HG03432 (cell line): ENCODE measurements around the gene TSPAN11.
"Not testable (repeated sequence)": the region's sequence is repeated elsewhere in the genome, so short reads cannot be mapped to it uniquely, and the experiment has no call there.

Experiments used
- ATAC-seq: cut with Tn5 transposase; IDR thresholded peaks from one replicate; pipeline ENCODE4 v1.9.1; 2021; ENCODE audit warnings: mild to moderate bottlenecking, moderate library complexity; ENCODE audit not compliant: unreplicated experiment

The TSPAN11 gene, protein sequence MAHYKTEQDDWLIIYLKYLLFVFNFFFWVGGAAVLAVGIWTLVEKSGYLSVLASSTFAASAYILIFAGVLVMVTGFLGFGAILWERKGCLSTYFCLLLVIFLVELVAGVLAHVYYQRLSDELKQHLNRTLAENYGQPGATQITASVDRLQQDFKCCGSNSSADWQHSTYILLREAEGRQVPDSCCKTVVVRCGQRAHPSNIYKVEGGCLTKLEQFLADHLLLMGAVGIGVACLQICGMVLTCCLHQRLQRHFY

DNA sequence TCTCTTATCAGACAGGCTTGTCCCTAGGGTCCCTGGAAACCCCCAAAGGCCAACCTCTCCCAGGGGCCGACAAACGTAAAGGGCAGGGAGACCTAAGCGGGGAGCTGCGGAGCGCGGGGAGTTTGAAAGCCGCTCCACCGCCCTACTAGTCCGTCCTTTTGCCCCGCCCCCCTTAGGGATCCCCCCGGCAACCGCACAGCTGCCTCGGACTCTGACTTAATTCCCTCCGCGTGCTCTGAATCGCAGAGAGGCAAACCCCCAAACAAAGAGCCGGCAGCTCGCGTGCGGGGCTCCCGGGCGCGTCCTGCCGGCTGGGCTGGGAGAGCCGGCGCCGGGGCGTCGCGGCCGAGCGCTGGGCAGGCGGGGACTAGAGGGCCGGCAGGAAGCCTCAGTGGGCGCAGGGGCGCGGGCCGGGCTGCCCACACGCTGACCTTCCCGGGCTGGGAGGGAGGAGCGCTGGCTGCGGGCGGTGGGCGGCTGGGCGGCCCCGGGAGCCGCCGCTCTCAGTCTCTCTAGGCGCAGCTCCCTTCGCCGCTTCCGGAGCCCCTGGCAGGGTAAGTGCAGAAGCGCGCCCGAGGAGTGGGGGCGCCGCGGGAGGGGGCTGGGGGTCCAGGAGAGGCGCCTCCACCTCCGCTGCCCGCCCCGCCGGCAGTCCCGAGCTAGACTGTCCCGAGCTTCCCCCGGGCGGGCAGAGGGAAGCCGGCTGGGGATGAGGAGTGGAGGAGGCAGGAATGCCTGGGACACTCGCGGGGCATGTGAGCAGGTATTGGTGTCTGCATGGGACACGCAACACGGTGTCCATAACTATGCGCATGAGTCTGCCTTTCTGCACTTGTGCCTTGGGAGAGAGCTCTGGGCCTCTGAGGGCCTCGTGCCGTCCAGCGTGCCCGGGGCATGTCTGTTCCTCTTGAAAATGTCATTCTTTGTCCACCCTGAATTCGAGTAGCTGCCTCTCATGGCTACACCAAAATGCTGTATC, at the start of gene TSPAN11:
TSPAN11 (plus strand) TSS at position 506 of the 979 bp plus-strand sequence. CDS start 27,244 bp downstream, outside the sequence.
- peak; percentile 51 for ATAC-seq

DNA sequence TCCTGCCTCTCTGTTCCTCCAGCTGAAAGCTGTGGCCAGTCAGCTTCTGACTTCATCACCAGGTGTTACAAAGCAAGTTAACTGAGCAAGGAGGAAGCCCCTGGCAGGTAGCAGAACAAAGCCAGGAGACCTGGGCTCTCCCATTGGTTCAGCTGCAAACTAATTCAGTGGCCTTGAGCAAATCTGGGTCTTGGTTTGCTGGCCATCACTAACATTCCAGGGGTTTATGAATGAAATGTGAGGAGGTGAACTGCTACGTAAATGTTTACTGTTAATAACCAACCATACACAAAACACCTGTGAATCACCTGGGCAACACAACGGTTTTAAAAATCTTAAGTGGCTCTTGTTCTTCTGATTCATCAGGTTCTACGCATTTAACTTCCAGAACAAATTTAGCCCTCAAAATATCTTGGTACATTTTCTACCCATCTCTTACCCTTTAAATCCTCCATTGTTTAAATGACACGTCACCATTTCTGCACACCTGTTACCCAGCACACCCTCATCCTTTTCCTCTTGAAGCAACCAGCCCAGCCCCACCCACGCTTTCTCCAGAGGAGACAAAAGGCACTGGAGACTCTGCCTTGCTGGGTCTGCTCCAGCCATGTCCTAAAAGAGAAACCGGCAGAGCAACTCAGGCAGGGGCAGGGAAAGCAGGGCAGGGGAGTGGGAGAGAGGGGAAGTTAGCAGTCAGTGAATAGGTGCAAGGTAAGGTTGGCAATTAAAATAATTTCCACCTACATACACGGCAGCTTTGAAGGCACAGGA, 49.3 kb upstream of the TSPAN11 start:
- no peak for ATAC-seq

DNA sequence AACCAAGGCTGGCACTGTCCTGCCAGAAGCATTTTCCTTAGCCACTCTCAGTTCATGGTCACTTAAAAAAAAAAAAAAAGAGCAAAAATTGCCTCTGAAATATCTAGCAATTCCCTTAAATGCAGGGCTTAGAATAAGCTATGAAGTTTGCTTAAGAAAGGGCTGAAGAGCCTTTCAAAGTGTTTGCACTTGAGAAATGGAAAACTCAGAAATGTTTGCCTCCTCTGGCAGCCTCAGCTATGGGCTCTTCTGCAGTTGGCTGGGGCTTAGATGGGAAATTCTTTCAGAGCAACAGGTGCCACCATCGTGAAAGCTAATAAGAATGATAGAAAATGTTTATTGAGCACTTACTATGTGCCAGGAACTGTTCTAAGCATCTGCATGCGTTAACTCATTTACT, 48.5 kb upstream of the TSPAN11 start:
- ATAC-seq, result no peak

DNA sequence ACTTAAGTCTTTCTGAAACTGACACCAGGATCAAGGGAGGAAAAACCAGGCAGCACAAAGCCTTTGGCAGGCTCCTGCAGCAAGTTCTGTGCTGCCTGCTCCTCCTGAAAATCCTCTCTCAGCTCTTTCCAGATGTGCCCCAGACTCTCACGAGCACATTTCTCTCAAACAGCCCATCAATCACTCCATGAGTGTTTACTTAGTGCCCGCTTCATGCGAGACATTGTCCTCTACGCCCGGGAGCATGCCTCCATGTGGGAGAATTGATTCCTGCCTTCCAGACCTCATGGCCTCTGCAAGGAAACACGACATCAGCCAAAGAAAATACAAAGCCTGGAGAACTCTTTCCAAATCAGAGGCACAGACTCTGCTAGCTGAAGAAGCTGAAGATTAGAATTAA, 46.5 kb upstream of the TSPAN11 start:
- ATAC-seq, result no peak

DNA sequence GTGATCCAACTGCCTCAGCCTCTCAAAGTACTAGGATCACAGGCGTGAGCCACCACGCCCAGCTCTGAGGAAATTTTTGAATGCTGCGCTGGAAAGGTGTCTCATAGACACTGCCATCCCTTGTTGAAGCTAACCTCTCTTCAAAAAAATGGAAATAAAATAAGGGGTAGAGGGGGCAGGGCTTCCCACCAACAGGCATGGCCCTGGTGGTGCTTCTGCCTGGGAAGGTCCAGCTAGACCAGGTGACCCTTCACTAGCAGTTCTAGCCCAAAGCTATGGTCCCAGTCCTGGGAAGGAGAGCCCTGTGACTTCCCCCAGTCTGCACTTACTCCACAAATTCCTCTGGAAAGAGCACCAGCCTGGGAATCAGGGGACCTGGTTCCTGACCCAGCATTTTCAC, 45.7 kb upstream of the TSPAN11 start:
- no peak for ATAC-seq

DNA sequence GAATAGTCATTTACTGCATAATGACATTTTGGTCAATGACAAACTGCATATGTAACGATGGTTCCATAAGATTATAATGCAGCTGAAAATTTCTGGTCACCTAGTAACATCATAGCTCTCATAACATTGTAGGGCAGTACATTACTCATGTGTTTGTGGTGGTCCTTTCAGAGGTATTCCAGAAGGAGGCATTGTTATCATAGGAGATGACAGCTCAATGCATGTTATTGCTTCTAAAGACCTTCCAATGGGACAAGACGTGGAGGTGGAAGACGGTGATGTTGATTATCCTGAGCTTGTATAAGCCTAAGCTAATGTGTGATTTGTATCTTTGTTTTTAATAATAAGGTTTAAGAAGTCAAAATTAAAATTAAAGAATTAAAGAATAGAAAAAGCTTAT, 43.8 kb upstream of the TSPAN11 start:
- no peak for ATAC-seq

DNA sequence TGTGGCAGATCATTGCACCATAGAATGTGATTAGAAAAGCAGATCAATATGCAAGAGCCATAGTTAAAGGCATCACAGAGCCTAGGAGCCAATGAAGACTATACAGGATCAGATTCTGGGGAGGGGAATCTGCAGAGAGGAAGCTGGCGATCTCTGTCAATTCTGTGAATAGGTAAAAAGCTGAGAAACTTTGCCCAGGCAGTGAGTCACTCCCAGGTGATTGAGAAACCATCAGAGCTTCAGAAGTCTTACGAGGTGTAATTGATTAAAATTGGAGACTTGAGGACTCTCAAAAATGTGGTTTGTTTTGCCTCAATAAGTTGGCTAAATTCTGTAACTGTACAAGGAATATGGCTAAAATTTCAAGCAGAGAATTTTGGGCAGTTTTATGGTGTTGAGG, 41.7 kb upstream of the TSPAN11 start:
- ATAC-seq, result no peak

DNA sequence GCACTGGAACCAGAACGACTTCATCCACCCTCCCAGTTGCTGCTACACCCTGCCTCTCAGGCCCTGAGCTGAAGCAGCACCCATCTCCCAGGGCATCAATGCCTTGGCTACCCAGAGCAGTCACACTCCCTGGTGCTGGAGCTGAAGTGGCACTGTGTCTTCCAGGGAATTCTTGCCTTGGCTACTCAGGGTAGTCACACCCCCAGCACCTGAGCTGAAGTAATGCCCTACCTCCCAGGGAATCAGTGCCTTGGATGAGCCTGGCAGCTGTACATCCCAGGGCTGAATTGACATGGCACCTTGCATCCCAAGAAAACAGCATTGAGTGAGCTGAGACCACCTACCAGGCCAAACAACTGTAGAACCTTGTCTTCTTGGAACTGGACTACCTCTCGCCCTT, 41.2 kb upstream of the TSPAN11 start:
- no peak for ATAC-seq

DNA sequence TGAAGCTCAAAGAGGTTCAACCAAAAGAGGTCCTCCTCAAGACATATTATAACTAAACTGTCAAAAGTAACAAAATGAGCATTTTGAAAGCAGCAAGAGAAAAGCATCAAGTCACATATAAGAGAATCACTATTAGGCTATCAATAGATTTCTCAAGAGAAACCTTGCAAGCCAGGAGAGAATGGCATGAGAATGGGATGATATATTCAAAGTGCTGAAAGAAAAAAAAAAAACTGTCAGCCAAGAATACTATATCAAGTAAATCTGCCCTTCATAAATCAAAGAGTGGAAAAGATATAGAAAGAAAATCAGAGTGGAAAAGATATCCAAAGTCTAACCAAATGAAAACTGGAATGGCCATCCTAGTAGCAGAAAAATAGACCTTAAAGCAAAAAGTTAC, 39.3 kb upstream of the TSPAN11 start:
- no peak for ATAC-seq

DNA sequence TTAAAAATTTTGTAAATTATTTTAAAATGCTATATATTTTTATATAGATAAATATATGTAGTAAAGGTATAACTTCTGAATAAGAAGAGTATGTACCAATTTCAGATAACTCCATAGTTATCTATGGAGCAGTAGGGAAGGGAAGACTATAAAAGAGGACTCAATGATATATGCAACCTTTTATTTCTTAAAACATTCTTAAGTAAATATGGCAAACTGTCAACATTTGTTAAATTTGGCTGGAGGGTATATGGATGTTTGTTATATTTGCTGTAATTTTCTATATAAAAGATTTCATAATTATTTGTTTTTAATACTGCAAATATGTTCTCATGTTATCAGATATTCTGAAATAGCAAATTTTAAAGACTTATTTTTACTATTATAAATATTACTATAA, 38.3 kb upstream of the TSPAN11 start:
- ATAC-seq, result no peak

DNA sequence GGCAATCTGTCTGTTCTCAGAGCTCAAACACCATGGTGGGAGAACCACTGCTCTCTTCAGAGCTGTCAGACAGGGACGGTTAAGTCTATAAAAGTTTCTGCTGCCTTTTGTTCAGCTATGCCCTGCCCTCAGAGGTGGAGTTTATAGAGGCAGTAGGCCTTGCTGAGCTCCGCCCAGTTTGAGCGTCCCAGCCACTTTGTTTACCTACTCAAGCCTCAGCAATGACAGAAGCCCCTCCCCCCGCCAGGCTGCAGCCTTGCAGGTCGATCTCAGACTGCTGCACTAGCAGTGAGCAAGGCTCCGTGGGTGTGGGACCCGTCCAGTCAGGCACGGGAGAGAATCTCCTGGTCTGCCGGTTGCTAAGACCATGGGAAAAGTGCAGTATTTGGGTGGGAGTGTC, 32.0 kb upstream of the TSPAN11 start:
- ATAC-seq, result not testable (repeated sequence)

DNA sequence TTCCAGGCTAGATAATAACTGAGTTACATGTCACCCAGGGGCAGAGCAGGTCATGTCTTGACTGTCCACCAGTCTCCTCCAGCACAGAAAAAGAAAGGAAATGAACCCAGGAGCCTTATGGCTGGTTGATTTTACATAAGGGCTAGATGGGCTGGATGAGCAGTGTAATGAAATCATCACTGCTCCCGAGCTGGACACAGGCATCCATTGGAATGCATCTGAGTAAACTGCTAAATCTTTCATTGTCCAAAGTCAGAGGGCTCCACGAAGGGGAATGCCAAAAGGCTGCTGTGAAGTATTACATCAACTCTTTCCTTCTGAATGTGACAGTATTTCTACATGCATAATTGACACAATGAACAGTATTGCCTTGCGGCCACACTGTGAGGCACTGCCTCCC, 30.1 kb upstream of the TSPAN11 start:
- no peak for ATAC-seq

DNA sequence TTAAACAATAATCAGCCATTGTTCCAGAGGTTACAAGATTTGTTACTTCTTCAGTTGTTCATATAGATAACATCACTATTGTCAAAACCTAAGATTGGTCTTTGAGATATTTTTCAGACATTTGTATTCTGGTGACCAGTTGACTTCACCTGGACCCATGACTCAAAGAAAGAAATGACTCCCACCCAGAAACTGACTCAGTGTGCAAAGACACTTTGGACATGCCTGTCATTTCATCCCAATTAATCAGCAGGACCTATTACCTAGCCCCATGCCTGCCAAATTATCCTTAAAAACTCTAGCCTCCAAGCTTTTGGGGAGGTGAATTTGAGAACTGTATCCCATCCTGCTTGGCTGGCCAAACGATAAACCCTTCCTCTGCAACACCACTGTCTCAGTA, 27.7 kb upstream of the TSPAN11 start:
- ATAC-seq, result no peak

DNA sequence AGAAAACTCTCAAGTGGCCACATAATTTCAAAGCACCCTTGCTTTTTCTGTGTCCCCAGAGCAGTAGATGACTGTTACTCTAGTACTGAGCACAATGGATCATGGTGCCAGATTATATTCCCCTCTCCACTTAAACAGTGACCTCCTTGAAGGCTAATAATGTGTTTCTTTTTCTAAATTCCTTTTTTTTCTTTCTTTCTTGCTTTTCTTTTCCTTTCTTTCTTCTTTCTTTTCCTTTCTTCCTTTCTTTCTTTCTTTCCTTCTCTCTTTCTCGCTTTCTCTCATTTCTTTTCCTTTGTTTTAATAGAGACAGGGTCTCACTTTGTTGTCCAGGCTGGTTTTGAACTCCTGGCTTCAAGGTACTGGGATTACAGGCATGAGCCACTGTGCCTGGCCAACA, 26.2 kb upstream of the TSPAN11 start:
- ATAC-seq, result no peak

DNA sequence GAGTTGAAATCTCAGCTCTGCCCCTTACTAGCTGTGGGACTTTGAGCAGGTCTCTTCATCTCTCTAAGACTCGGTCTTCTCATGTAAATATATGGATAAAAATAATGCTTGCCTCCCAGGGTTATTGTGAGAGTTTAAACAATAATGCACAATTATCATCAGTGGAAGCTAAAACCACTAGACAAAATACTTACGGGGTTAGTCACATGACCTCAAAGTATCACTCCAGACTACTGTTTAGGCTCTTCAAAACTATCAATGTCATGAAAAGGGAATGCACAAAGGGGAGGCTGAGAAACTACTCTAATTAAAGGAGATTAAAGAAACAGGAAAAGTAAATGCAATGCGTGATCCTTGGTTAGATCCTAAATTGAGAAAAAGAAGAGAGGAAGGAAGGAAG, 24.5 kb upstream of the TSPAN11 start:
- no peak for ATAC-seq

DNA sequence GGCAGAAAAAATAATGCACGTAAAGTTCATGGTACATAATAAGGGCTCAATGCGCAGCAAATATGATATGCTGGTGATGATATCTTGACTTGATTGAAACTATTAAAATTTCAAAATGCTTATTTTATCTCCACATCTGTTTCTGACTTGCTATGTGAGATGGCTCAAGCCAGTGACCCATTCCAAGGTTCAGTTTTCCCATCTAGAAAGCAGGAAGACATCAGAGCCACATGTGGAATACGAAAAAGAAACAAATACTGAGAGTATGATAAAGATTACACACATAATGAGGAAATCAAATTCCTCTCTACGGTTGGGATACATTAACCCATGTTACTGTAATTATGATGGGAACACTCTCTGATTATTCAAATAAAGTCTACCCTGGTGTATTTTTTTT, 24.0 kb upstream of the TSPAN11 start:
- no peak for ATAC-seq

DNA sequence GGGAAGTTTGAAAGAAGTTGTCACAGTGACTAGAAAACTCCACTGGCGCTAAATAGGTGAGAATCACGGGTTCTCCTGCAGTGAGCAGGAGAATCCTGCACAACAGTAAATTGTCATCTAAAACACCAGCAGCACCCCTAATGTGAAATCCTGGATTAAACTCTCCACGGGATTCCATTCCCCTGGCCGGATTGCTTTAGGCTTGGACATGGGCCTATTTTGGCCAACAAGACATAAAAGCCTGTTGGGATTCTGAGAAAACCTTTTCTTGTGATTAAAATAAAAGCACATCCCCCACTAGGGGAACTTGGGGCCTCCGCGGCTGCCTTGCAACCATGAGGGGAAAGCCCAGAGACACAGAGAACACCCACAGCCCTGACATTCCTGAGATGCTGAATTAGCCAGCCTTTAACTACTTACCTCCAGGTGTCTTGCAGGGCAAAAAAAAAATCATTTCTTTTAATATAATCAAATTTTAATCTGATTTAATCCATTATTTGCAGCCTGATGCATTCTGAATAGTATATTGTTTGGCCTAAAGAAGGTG, 21.0 kb upstream of the TSPAN11 start:
- ATAC-seq, result peak; percentile 50

DNA sequence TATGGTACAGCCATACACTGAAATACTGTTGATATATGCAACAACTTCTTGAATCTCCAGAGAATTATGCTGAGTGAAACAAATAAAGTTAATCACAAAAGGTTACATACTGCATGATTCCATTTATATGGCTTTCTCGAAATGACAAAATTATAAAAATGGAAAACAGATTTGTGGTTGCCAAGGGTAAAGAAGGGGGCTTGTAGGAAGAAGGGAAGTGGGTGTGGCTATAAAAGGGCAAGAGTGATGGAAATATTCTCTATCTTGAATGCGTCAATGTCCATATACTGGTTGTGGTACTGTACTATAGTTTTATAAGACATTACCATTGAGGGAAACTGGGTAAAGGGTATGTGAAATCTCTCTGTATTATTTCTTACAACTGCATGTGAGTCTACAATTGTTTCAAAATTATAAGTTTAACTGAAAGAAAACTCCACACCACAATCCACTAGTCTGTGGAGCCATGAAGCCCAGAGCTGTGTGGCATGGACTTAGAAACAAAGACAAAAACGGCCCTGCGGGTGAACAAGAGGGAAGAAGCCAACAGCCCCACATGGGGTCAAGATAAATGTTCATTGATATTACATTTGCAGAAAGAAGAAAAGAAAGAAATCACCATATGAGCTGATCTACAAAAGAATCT, 18.3 kb upstream of the TSPAN11 start:
- no peak for ATAC-seq

DNA sequence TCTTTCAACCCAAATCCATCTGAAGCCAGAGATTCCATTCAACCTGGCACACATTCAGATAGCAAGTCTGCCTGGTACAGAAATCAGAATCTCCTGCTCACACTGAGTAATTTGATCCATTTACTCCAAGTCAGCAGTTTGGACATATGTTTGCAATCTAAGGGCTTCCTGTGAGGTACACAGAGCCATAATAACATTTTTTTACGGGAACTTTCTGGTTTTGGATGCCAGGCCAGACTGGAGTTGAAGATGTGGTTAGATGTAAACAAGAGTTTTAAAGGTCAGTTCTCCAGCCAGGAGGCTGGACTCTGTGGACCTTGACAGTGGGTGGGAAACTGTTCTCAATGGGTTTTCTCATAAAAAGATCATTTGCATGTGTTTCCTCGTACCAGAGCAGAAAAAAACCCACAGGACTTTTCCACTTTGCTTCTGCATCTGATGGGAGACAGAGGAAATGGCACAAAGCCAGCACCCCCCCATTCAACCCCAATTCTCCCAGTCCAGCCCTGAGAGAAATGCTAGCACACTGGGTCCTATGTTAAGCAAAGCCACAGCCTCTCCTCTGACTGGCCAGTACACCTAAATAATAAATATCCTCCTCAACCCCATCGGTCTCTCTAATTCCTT, 17.7 kb upstream of the TSPAN11 start:
- ATAC-seq, result no peak

DNA sequence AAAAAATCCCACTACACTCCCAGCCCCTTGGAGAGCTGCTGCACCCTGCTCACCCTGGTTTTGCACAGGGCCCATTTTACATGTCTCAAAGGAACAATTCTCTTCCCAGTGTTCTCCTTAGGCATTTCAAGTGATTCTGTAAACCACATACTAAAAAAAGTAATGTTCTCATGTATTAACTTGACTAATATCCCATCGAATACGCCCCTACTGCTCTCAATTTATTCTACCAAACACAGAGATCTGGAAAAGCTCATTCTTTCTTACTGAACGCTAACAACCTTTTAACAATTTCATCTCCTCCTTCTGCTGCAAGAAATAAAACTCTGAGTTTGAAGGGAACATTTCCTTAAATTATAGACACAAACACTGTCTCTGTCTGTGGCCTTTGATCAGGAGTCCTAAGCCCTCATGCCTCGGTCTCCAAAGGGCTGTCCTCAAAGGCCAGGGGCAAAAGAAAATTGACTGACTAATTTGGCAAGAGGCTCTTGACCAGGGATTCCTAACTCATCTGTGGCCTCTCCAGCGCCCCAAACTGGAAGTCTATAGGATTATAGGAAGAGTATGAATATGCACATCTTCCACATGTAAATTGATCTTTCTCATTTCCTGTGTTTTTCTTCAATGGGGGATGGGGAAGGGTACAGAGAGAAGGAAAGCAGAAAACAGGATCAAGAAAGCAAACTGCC, 17.1 kb upstream of the TSPAN11 start:
- no peak for ATAC-seq
